HG02759 (cell line): ENCODE data around the gene MTCH1.

Source experiments
- ATAC-seq: cut with Tn5 transposase; IDR thresholded peaks from one replicate; pipeline ENCODE4 v1.9.1; 2021; ENCODE audit warnings: mild to moderate bottlenecking, moderate library complexity; ENCODE audit not compliant: unreplicated experiment

Gene MTCH1

DNA sequence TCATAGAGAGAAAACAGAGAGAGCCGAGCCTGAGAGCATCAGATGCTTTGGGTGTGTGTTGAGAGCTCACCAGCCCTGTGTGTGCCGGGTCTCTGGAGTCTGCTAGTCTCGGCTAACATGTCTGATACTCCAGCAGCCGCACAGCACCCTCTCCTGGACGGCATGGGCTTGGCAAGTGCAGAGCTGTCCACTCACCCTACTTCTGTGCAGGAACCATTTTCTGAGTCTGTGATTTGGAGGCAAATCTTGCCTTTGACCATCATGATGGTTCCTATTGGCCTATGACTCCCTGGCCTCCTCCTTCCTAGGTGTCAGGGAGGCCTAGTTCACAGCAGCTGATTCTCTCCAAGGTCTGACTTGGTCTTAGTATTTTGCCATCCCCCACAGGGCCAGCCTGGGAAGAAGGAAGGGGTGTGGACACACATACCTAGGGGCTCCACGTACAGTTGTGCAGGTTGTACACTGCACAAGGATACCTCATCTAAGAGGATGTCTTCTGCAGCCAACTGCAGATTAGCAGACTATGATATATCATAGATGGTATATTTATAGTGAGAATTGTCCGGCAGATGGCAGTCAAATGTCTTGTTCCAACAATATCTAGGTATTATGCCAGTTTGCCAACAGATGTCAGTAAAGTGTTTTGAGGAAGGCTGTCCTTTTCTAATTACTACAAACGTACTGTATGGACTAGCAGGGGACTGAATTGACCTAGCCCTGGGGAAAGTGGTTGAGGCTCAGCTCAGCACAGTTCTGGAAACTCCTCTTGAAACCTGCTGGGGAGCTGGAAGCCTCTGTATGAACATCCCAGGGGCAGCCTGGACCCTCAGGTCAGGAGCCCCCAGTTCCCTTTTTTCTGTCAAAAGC, 32.4 kb upstream of the MTCH1 start:
- peak; percentile 92 for ATAC-seq

- no peak for ATAC-seq
Observed at GRCh38 chr6:37017606-37018197, 31.7 kb upstream of the MTCH1 start.

- no peak for ATAC-seq
Observed at GRCh38 chr6:37016995-37017394, 31.0 kb upstream of the MTCH1 start.

DNA sequence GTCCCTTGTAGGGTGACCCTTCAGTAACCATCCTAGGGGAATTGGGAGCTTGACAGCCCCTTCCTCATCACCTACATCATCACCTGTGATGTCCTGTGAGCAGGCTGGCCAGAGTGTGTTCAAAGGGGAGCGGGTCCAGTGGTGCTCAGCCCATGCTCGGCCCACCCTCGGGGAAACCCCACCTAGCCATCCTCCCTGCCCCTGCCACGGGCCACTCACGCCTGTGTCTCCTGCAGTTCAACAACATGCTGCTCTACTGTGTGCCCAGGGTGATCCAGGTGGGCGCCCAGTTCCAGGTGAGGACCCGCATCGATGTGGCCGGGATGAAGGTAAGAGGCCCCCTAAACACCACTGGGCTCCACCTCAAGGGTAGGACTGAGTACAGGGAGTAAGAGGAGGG, 29.5 kb upstream of the MTCH1 start:
- ATAC-seq, result no peak

- no peak for ATAC-seq
Observed at GRCh38 chr6:37014667-37015066, 28.7 kb upstream of the MTCH1 start.

DNA sequence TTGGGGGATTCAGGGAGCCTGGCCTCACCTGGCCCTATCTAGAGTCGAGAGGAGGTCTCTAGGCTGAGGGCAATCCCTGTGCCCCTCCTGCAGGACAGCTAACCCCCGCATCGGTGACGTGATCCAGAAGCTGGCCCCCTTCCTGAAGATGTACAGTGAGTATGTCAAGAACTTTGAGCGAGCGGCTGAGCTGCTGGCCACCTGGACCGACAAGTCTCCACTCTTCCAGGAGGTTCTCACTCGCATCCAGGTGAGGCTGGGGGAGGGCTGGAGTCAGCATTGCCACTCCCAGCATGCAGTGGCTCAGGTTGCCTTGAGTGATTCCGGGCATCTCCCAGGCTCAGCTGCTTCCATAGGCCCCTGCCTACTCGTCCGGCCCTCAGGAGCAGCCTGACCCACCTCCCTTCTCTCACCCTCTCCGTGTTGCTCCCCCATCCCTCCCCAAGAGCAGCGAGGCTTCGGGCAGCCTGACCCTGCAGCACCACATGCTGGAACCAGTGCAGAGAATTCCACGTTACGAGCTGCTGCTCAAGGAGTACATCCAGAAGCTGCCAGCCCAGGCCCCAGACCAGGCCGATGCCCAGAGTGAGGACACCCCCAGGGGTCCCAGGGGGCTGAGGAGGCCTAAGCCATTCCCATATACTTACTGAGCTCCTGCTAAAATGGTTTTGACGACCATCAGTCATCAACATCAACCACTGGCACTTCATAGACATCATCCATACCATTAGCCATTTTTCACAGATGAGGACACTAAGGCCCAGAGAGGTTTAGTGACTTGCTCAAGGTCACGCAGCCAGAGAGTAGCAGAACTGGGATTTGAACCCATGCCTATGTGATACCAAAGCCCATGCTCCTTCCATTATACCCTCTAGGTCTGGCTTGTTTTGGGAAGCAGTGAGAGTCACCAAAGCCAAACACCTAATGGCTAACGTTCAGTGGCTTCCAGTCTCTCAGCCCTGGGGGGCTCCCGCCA, 27.8 kb upstream of the MTCH1 start:
- ATAC-seq, result no peak

DNA sequence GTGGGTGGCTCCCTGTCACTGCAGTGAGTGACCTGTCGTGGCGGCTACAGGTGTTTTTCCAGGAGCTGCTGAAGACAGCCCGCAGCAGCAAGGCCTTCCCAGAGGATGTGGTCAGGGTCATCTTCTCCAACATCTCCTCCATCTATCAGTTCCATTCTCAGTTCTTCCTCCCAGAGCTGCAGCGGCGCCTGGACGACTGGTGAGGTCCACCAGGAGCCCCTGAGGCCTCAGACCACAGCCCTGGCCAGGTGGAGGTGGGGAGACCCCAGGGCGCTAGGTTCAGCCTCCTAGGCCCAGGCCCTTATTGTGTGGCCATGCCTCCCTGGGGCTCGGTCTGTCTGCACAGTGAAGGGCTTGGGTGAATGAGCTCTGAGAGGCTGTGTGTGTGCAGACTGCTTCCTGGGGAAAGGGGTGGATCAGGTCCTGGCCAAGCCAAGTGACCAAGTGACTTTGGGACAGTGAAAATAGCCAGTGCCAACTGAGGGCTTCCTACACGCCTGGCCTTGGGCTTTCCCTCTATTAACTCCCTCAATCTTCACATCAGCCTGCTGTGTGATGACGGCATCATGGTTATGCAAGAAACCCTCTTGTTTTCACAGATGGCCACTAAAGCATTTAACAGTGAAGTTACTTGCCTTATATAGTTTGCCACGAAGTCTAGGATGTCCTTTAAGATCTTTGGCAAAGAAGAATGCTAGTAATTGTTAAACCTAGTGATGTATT, 25.8 kb upstream of the MTCH1 start:
- ATAC-seq, result no peak

DNA sequence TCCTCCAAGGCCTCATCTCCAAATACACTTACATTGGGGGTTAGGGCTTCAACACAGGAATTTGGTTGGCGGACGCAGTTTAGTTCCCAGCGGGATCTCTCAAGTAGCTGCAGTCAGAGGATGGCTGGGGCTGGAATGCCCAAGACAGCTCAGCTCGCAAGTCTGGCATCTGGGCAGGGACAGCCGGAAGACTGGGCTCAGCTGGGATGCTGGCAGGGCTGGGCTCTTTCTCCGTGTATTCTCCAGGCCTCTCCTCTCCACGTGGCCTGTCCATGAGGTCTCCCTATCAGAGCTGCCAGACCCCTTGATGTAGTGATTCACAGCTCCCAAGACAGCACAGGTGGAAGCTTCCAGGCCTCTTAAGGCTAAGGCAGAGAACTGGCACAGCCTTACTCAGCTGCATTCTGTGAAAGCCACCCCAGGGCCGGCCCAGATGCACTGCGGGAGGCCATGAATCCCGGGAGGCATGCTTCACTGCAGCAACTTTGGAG, 24.5 kb upstream of the MTCH1 start:
- ATAC-seq, result no peak

DNA sequence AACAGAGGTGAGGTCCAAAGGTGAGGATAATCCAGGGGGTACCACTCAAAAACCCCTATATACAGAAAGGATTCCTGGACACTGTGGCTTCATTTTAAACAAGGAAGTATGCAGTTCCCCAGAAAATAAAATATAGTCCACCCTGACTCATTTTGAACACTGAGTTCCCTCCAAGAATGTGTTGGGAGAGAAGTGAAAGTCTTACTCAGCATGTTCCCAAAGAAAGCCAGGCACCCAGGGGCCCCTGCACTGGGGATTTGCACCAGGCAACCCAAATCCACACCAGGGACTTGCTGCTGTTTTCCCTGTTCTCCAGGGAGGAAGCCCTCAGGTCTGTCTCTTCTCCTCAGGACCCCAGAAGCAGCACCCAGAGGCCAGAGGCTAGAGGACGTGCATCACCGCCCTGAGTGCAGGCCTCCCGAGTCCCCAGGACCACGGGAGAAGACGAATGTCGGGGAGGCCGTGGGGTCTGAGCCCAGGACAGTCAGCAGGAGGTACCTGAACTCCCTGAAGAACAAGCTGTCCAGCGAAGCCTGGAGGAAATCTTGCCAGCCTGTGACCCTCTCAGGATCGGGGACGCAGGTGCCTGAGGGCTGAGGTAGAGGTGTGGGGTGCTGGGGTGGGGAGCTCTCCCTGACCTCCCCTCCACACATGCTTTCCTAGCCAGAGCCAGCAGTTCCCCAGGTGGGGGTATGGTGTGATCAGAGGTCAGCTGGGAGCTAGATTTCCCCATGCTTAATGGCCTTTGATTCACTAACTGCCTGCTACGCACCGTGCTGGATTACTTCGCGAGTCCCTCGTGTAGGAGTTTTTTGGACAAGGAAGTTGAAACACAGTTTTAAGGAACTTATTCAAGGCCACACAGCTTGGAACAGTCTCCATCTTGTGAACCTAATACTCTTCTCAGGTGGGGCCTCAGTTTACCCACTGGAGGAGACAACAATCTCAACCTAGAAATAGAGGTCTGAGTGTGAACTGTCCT, 22.8 kb upstream of the MTCH1 start:
- ATAC-seq, result no peak

DNA sequence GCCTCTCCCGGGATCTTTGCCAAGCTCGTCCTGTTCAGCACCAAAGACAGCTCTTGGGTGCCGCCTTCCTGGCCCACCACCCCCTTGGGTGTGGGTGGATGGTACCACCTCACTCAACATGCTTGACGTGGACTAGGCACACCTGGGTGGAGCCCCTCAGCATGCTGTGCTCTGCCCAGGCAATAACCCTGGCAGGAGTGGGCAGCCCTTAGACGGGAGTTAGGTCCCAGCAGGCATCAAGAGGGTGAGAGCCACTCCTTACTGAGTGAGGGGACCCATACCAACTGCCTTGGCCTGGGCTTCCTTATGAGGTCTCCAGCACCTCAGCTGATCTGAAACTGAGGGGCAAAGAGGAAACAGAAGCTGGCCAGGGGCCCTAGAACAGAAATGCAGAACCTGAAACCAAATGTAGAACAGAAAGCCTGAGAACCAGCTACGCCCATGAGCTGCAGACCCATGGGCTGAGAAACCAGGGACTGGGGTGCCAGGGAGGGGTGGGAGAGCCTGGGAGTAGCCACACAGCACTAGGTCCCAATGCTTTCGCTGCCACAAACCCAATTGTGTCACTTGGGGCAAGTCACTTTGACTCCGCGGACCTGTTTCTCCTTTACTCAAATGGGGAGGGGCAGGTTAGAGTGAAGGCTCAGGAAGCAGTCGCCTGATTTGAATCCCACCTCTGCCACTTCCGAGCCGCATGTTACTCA, 21.5 kb upstream of the MTCH1 start:
- ATAC-seq, result peak; percentile 42

GRCh38 chr6:37006793-37007339, 20.9 kb upstream of the MTCH1 start:
- no peak for ATAC-seq

- peak; percentile 11 for ATAC-seq
Observed at GRCh38 chr6:37005827-37006567, 20.0 kb upstream of the MTCH1 start.

- ATAC-seq, result peak; percentile 70
Observed at GRCh38 chr6:37005061-37005810, 19.2 kb upstream of the MTCH1 start, which contains the start of gene FGD2. FGD2 (plus strand) TSS chr6:37005655; CDS start chr6:37005818, 163 bp downstream.

- no peak for ATAC-seq
Observed at GRCh38 chr6:37004044-37004980, 18.3 kb upstream of the MTCH1 start.

DNA sequence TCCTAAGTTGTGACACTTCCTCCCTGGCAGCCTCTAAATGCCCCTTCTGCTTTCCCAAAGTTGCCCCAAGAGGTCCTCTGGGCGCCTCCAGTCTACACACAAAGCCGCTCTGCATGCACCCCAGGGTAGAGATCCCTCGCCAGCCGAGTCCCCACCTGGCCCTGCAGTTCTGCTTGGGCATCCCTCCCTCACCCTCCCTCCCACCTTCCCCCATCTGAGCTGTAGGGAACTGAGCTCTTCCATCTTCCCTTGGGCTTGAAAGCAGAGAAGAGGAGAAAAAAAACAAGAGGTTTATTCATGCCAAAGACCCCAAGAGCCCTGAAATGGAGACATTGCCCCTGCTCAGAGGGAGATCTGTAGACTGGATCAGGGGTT, 13.7 kb upstream of the MTCH1 start:
- no peak for ATAC-seq
